H1 (cell line): Measurements from ENCODE around the gene RFNG. TPM values are rescaled to one million over a fixed set of nuclear protein-coding genes. Genes with fewer than 3 reads are reported as not detected.

Source experiments
- CTCF ChIA-PET: fragments of 300-600 bp; sonication (Branson Sonifier 250); formaldehyde crosslinking; loops from one replicate; lab custom pipeline; 2021; ENCODE audit not compliant: partially characterized antibody; lab: Charles Lee
- POLR2A ChIA-PET: fragments of 300-600 bp; sonication (Branson Sonifier 250); formaldehyde crosslinking; loops from one replicate; lab custom pipeline; 2021; ENCODE audit warnings: inconsistent platforms; ENCODE audit not compliant: partially characterized antibody; lab: Charles Lee
- DNase-seq, 2 experiments: peaks; one replicate each; pipeline versions ENCODE4 v3.0.0 to v3.0.0-alpha.2; 2010 to 2022; ENCODE audit warnings: low spot score in 2 of 2, low read depth in 1 of 2, mixed read lengths in 1 of 2
- FAIRE-seq: peaks from 2 replicates; lab custom pipeline; 2011; peaks lifted over from hg19 to GRCh38; lab: Jason Lieb, UNC
- H2AFZ ChIP-seq: 2 replicates; pipeline ENCODE4 v1.8.1; 2012; ENCODE audit warnings: low read length, inconsistent platforms
- H2AK5ac ChIP-seq: 2 replicates; pipeline ENCODE4 v1.6.1; 2013; ENCODE audit warnings: low read depth, low read length
- H2BK120ac ChIP-seq: replicated peaks from 2 replicates; pipeline ENCODE3; 2013; ENCODE audit warnings: low read depth, low read length, inconsistent platforms
- H2BK12ac ChIP-seq: 2 replicates; pipeline ENCODE4 v1.6.1; 2013; ENCODE audit warnings: low read depth, low read length
- H2BK15ac ChIP-seq: 2 replicates; pipeline ENCODE4 v1.6.1; 2013; ENCODE audit warnings: low read length
- H2BK20ac ChIP-seq: 2 replicates; pipeline ENCODE4 v1.6.1; 2013; ENCODE audit warnings: low read length
- H2BK5ac ChIP-seq: 2 replicates; pipeline ENCODE4 v1.6.1; 2013; ENCODE audit warnings: low read depth, low read length
- H3K14ac ChIP-seq: 2 replicates; pipeline ENCODE4 v1.6.1; 2013; ENCODE audit warnings: inconsistent platforms; ENCODE audit not compliant: insufficient read length
- H3K18ac ChIP-seq: 2 replicates; pipeline ENCODE4 v1.6.1; 2013; ENCODE audit warnings: low read length; ENCODE audit errors: extremely low read depth
- H3K23ac ChIP-seq: 2 replicates; pipeline ENCODE4 v1.6.1; 2013; ENCODE audit warnings: inconsistent platforms; ENCODE audit not compliant: insufficient read length
- H3K23me2 ChIP-seq: 2 replicates; pipeline ENCODE4 v1.6.1; 2013; ENCODE audit warnings: low read depth, low read length
- H3K27ac ChIP-seq: 2 replicates; pipeline ENCODE4 v1.6.1; 2011; ENCODE audit warnings: low read depth, low read length, inconsistent platforms
- H3K27me3 ChIP-seq, 4 experiments: replicated peaks in 1 of 4; 1 replicate in 1 of 4; 2 replicates in 3 of 4; pipeline versions ENCODE4 v1.6.1 to v1.8.1; 2011 to 2013; ENCODE audit warnings: low read length in 3 of 4, mild to moderate bottlenecking in 3 of 4, inconsistent platforms in 2 of 4, mixed read lengths in 2 of 4, moderate library complexity in 1 of 4; ENCODE audit not compliant: control insufficient read depth in 3 of 4, insufficient read depth in 3 of 4; ENCODE audit errors: extremely low read depth in 1 of 4
- H3K36me3 ChIP-seq, 4 experiments: 2 replicates each; pipeline versions ENCODE4 v1.6.1 to v1.8.1; 2011 to 2013; ENCODE audit warnings: mild to moderate bottlenecking in 4 of 4, low read length in 3 of 4, moderate library complexity in 2 of 4, control low read depth in 1 of 4, inconsistent platforms in 1 of 4; ENCODE audit not compliant: insufficient read depth in 4 of 4, control insufficient read depth in 2 of 4
- H3K4ac ChIP-seq: replicated peaks from 2 replicates; pipeline ENCODE3; 2013; ENCODE audit warnings: low read length, low read depth, mixed read lengths, inconsistent platforms; ENCODE audit not compliant: insufficient read length
- H3K4me1 ChIP-seq, 4 experiments: replicated peaks in 1 of 4; 1 replicate in 1 of 4; 2 replicates in 3 of 4; pipeline versions ENCODE4 v1.6.1 to v1.8.1; 2011 to 2013; ENCODE audit warnings: low read length in 3 of 4, inconsistent platforms in 2 of 4, mixed read lengths in 1 of 4; ENCODE audit not compliant: insufficient read depth in 4 of 4, control insufficient read depth in 3 of 4
- H3K4me2 ChIP-seq, 2 experiments: 2 replicates each; pipeline versions ENCODE4 v1.6.1 to v1.8.1; 2011 to 2013; ENCODE audit warnings: low read depth in 2 of 2, low read length in 2 of 2, control low read depth in 1 of 2, inconsistent platforms in 1 of 2, mild to moderate bottlenecking in 1 of 2; ENCODE audit not compliant: insufficient read depth in 1 of 2
- H3K4me3 ChIP-seq, 4 experiments: fragments of 200-600, 300-600 bp in 1 of 4; sonication (generic), shearing (Covaris generic), sonication (Bioruptor Twin) in 1 of 4; 2 replicates each; pipeline versions ENCODE4 v1.5.1 to v1.8.1; 2011 to 2016; ENCODE audit warnings: low read length in 4 of 4, low read depth in 3 of 4, control low read depth in 2 of 4, inconsistent platforms in 2 of 4, mild to moderate bottlenecking in 2 of 4, mixed read lengths in 1 of 4, moderate library complexity in 1 of 4; ENCODE audit not compliant: insufficient read depth in 2 of 4; ENCODE audit errors: extremely low read depth in 1 of 4
- H3K56ac ChIP-seq: replicated peaks from 2 replicates; pipeline ENCODE3; 2013; ENCODE audit warnings: low read depth, mild to moderate bottlenecking, mixed read lengths, low read length, inconsistent platforms; ENCODE audit not compliant: insufficient read length
- H3K79me1 ChIP-seq: 2 replicates; pipeline ENCODE4 v1.6.1; 2013; ENCODE audit warnings: low read depth, low read length, control low read depth
- H3K79me2 ChIP-seq, 2 experiments: 2 replicates each; pipeline versions ENCODE4 v1.6.1 to v1.8.1; 2012 to 2013; ENCODE audit warnings: low read length in 2 of 2, mild to moderate bottlenecking in 2 of 2, inconsistent platforms in 1 of 2; ENCODE audit not compliant: insufficient read depth in 2 of 2, control insufficient read depth in 1 of 2
- H3K9ac ChIP-seq, 4 experiments: replicated peaks in 1 of 4; 1 replicate in 1 of 4; 2 replicates in 3 of 4; pipeline versions ENCODE4 v1.6.1 to v1.8.1; 2011 to 2013; ENCODE audit warnings: low read depth in 3 of 4, low read length in 3 of 4, control low read depth in 2 of 4, mild to moderate bottlenecking in 2 of 4, moderate library complexity in 2 of 4, inconsistent platforms in 1 of 4; ENCODE audit errors: extremely low read depth in 1 of 4
- H3K9me3 ChIP-seq, 2 experiments: 2 replicates each; pipeline versions ENCODE4 v1.6.1 to v1.8.1; 2012 to 2013; ENCODE audit warnings: mild to moderate bottlenecking in 2 of 2, moderate library complexity in 2 of 2, control low read depth in 1 of 2, inconsistent platforms in 1 of 2, low read depth in 1 of 2, low read length in 1 of 2, mixed read lengths in 1 of 2; ENCODE audit not compliant: insufficient read depth in 2 of 2
- H4K20me1 ChIP-seq, 2 experiments: replicated peaks in 1 of 2; 2 replicates each; pipeline versions ENCODE3 to v1.8.1; 2011 to 2013; ENCODE audit warnings: inconsistent platforms in 2 of 2, low read length in 2 of 2, mild to moderate bottlenecking in 1 of 2; ENCODE audit not compliant: insufficient read depth in 2 of 2, control insufficient read depth in 1 of 2
- H4K5ac ChIP-seq: 2 replicates; pipeline ENCODE4 v1.6.1; 2013; ENCODE audit warnings: low read length, low read depth, mixed read lengths, inconsistent platforms; ENCODE audit not compliant: insufficient read length
- H4K8ac ChIP-seq: 2 replicates; pipeline ENCODE4 v1.8.0; 2013; ENCODE audit warnings: mild to moderate bottlenecking, moderate library complexity, low read length, inconsistent platforms; ENCODE audit not compliant: insufficient read depth; ENCODE audit errors: extremely low read depth
- H4K91ac ChIP-seq: replicated peaks from 2 replicates; pipeline ENCODE3; 2013; ENCODE audit warnings: low read length, mixed read lengths, inconsistent platforms; ENCODE audit not compliant: insufficient read length
- ATF3 ChIP-seq: IDR thresholded peaks from 2 replicates; pipeline ENCODE4 v1.6.1; 2011; ENCODE audit warnings: low read depth, mild to moderate bottlenecking, low read length; ENCODE audit not compliant: insufficient read depth
- CREB1 ChIP-seq: IDR thresholded peaks from 2 replicates; pipeline ENCODE4 v1.6.1; 2012; ENCODE audit warnings: inconsistent platforms
- JUN ChIP-seq: IDR thresholded peaks from 2 replicates; pipeline ENCODE4 v1.6.1; 2011; ENCODE audit warnings: low read depth, mild to moderate bottlenecking, improper control_type of control experiment, low read length
- RNF2 ChIP-seq: fragments of 200-900, 300-1000 bp; sonication (generic); IDR thresholded peaks from 2 replicates; pipeline ENCODE4 v1.7.1; 2016; ENCODE audit warnings: borderline replicate concordance, low read depth, mild to moderate bottlenecking, antibody characterized with exemption, low read length; ENCODE audit not compliant: poor library complexity, severe bottlenecking; ENCODE audit errors: missing control alignments
- SP2 ChIP-seq: IDR thresholded peaks from 2 replicates; pipeline ENCODE4 v1.6.1; 2012; ENCODE audit warnings: mild to moderate bottlenecking, low read length, inconsistent platforms
- WGBS, 2 experiments: shearing (Covaris generic) in 1 of 2; methylation state at CpG; one replicate each; pipeline versions ENCODE4 v1.1.6 to v1.1.7; 2013 to 2015; ENCODE audit warnings: low lambda C conversion rate in 2 of 2, mixed read lengths in 2 of 2, inconsistent platforms in 1 of 2, low coverage in 1 of 2, missing lambda C conversion rate in 1 of 2; ENCODE audit not compliant: insufficient replicate concordance in 2 of 2, insufficient coverage in 1 of 2, insufficient read length in 1 of 2; ENCODE audit errors: extremely low coverage in 1 of 2, missing lambda C conversion rate in 1 of 2; 5-methylcytosine and 5-hydroxymethylcytosine counted together
- polyA plus RNA-seq, 7 experiments: library from polyadenylated mRNA; depleted of rRNA in 3 of 7; stranded (reverse) in 5 of 7; unstranded in 2 of 7; fragments of >200 nt in 5 of 7; fragments of 200-250 nt in 2 of 7; gene quantifications; 1 replicate in 5 of 7; 2 replicates in 1 of 7; 4 replicates in 1 of 7; pipeline versions ENCODE4 v1.2.1 to v1.2.3, GENCODE V29; 2011 to 2013; ENCODE audit warnings: missing spikeins in 2 of 7, mixed read lengths in 2 of 7
- total RNA-seq: library from RNA; stranded (reverse); fragmentation: NEBNext Ultra II Directional; extraction: Animal tissue kit (Norgen Biotek cat#: 25700); gene quantifications from 2 replicates; pipeline ENCODE4 v1.2.1, GENCODE V29; 2021

Gene RFNG
- total and polyA plus RNA-seq, 2 of the 8 experiments (the other 6 are each of a cell fraction or from before 2014, with no cell fraction given), result 26.7 to 28.4 TPM

GRCh38 chr17:82053130-82053529 lies 1.5 kb upstream of the RFNG start:
- Histone ChIP-seq H3K4me3 (peak overlapping the region in 1 of 4 experiments; percentile 94; a peak in 2 of 8 replicates), H3K36me3 (peaks cover 7 to 35% (median 19%) of the 10 kb centered on the region in 4 experiments)

More at GRCh38 chr17:82053130-82053529, 1.5 kb upstream of the RFNG start:
- Histone ChIP-seq H4K5ac (no peak overlapping the region), H3K23ac (no peak overlapping the region), H3K27ac (no peak overlapping the region), H3K18ac (no peak overlapping the region), H2AFZ (no peak overlapping the region), H3K9me3 (no peaks in the 10 kb centered on the region), H2BK20ac (no peak overlapping the region), H4K8ac (no peak overlapping the region; the same call in 1 of the 2 replicates), H4K20me1 (peaks cover 4 to 17% of the 10 kb centered on the region in 2 experiments), H3K9ac (no peak overlapping the region), H3K56ac (no peak overlapping the region), H4K91ac (no peak overlapping the region), H3K79me1 (peaks cover 6% of the 10 kb centered on the region; the same call in 1 of the 2 replicates), H3K4me1 (peaks cover 0 to 11% (median 6%) of the 10 kb centered on the region in 4 experiments; a peak in 5 of 7 replicates), H3K4ac (no peak overlapping the region), H2BK15ac (no peak overlapping the region), H2BK120ac (no peak overlapping the region), H3K23me2 (peaks cover 6% of the 10 kb centered on the region; the same call in 1 of the 2 replicates), H2AK5ac (no peak overlapping the region), H2BK12ac (no peak overlapping the region), H3K4me2 (peak overlapping the region; percentile 77 to 97), H3K14ac (no peak overlapping the region), H3K79me2 (peaks cover 0 to 12% of the 10 kb centered on the region in 2 experiments; a peak in 1 of 4 replicates), H3K27me3 (no peaks in the 10 kb centered on the region; a peak in 1 of 7 replicates), H2BK5ac (no peak overlapping the region)
- TF ChIP-seq RNF2 (no peak), JUN (no peak), SP2 (no peak), CREB1 (no peak), ATF3 (no peak)
- DNase-seq (no peak), FAIRE-seq (no peak)
- CTCF ChIA-PET, result interaction anchor here (1.2 to 5.4 kb wide), 2 partner anchors 9 to 23 kb away, joined by 4 to 40 read pairs; partner anchors contain the start of gene RAC3
- WGBS, 2 experiments, result 94% methylated on average over 19 of the region's 19 CpGs; no CpG with 5 or more reads in 1 of the 2 experiments
- POLR2A ChIA-PET, result interaction anchor here (1.9 to 13.2 kb wide), 4 partner anchors 12 to 24 kb away, joined by 5 to 161 read pairs (median 23); partner anchors contain the start of genes DCXR, DUS1L and RAC3
